ENCODE measurements around the gene MGMT. TPM values are rescaled to one million over a fixed set of nuclear protein-coding genes. Genes with fewer than 3 reads are reported as not detected.

MGMT gene
- total RNA-seq, 1 experiment from 2014 or later: 11.5 TPM

DNA sequence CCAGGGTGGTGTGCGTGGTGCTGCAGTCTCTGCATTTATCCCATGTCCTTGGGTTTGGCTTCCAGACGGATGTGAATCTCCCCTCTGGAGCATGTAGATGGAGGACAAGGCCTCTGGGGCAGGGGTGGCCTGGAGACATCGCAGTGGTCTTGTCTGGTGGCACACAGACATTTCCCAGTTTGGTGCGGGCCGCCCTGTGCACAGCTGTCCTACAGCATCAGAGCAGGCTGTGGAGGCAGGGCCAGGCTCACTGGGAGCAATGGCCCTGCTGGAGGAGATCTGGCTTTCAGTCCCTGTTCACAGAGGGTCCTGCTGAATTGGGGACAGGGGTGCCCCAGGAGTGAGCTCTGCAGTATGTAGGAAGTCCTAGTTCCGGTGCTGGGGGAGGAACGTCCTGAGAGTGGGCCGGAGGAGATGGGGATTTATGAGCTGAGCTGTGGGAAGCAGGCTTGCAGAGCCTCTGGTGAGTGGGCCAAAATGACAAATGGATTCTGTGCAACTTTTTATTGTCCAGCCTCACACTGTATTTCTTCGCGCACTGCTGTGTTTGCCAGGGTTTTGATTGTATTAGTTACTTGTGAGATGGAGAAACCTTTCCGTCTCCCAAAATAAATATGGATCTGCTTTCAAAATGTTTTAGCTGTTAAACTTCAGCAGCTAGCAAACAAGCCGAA, 40.3 kb downstream of the MGMT start:
- BruUV-seq (replicated peaks): no TSS peak

DNA sequence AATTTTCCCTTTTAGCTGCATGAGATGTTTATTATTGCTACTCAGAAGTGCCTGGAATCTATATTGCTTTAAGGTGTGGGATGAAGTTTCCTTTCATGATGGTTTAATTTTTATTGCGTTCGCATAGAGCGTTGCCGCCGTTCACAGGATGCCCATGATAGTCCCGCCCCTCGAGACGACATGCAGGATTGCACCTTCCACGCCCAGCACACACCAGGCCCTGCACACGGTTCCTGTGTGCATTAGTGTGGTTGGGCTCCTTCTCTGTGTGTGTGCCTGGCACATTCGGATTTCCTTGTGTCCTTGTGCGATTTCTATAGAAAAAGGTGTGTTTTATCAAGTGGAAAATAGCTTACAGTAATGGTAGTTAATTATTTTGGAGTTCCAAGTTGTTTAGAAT, 42.1 kb downstream of the MGMT start:
- ChIA-PET CTCF (no interaction called here), RAD21 (ENCODE audit: low non-redundant PET in 1 of 2, low total read pairs in 2 of 2, uncharacterized antibody in 2 of 2, unreplicated experiment in 2 of 2) (no interaction called here), POLR2A (no interaction called here)
- intact Hi-C loops (cut with micrococcal nuclease): no loop called here
- Histone ChIP-seq H3K4me2 (ENCODE audit: low read length) (no peak overlapping the region), H3K27me3 (ENCODE audit: insufficient read depth, low read length) (no peaks in the 10 kb centered on the region), H3K4me1 (ENCODE audit: control insufficient read depth in 1 of 2, insufficient read depth in 2 of 2, low read length in 2 of 2) (no peaks in the 10 kb centered on the region), H3K9me2 (ENCODE audit: insufficient read depth) (no peaks in the 10 kb centered on the region), H3K4me3 (replicated peaks in 1 of 2; ENCODE audit: low read depth in 1 of 2, low read length in 2 of 2) (no peak overlapping the region), H4K20me1 (ENCODE audit: insufficient read depth) (no peaks in the 10 kb centered on the region), H2AFZ (ENCODE audit: low read depth, low read length, poor library complexity, severe bottlenecking) (no peak overlapping the region), H3K79me2 (ENCODE audit: insufficient read depth, low read length) (no peaks in the 10 kb centered on the region), H3K27ac (ENCODE audit: low read depth, low read length) (no peak overlapping the region), H3K36me3 (ENCODE audit: control insufficient read depth in 1 of 2, insufficient read depth in 2 of 2, low read length in 2 of 2) (no peaks in the 10 kb centered on the region), H3K9me3 (ENCODE audit: control insufficient read depth in 1 of 2, insufficient read depth in 1 of 2, low read depth in 1 of 2, low read length in 2 of 2) (peaks cover 20 to 23% of the 10 kb centered on the region in 2 experiments; a peak in 2 of 4 replicates), H3K9ac (ENCODE audit: low read length) (no peak overlapping the region)
- ATAC-seq (no peak), DNase-seq (ENCODE audit: low read depth, low spot score) (no peak)
- no peak for TF ChIP-seq CEBPB (IDR thresholded peaks at IDR 0.05; ENCODE audit: low read depth)
- no peak for TF ChIP-seq CBX3 (IDR thresholded peaks at IDR 0.05; ENCODE audit: low read depth)
- BruUV-seq (replicated peaks): no TSS peak

More for the DNA sequence above, 40.3 kb downstream of the MGMT start:
- ChIA-PET CTCF (no interaction called here), POLR2A (no interaction called here), RAD21 (ENCODE audit: low non-redundant PET in 1 of 2, low total read pairs in 2 of 2, uncharacterized antibody in 2 of 2, unreplicated experiment in 2 of 2) (no interaction called here)
- H3K4me3 ChIP-seq (replicated peaks in 1 of 2; ENCODE audit: low read depth in 1 of 2, low read length in 2 of 2): no peak overlapping the region
- H3K4me2 ChIP-seq (ENCODE audit: low read length): no peak overlapping the region
- H3K36me3 ChIP-seq (ENCODE audit: control insufficient read depth in 1 of 2, insufficient read depth in 2 of 2, low read length in 2 of 2): no peaks in the 10 kb centered on the region
- DNase-seq (ENCODE audit: low read depth, low spot score) (no peak), ATAC-seq (no peak)
- H3K4me1 ChIP-seq (ENCODE audit: control insufficient read depth in 1 of 2, insufficient read depth in 2 of 2, low read length in 2 of 2): no peaks in the 10 kb centered on the region
- no peak for TF ChIP-seq EZH2phosphoT487 (IDR thresholded peaks at IDR 0.05; ENCODE audit: borderline replicate concordance)
- TF ChIP-seq SIN3A (IDR thresholded peaks at IDR 0.05; ENCODE audit: low read depth): no peak
- TF ChIP-seq POLR2A (IDR thresholded peaks at IDR 0.05; ENCODE audit: borderline replicate concordance, extremely low read depth, insufficient read depth, insufficient read length): no peak
- TF ChIP-seq, protein P1, sequence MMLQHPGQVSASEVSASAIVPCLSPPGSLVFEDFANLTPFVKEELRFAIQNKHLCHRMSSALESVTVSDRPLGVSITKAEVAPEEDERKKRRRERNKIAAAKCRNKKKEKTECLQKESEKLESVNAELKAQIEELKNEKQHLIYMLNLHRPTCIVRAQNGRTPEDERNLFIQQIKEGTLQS (IDR thresholded peaks at IDR 0.05): no peak
- no peak for TF ChIP-seq JUND (IDR thresholded peaks at IDR 0.05)
- TF ChIP-seq YY1 (IDR thresholded peaks at IDR 0.05; ENCODE audit: extremely low read depth, insufficient replicate concordance, low read depth, low read length): no peak
- no peak for TF ChIP-seq RAD21 (IDR thresholded peaks at IDR 0.05; ENCODE audit: low read depth)
- TF ChIP-seq ZNF274 (IDR thresholded peaks at IDR 0.05; ENCODE audit: low read depth, low read length): no peak
- no peak for TF ChIP-seq SP1 (IDR thresholded peaks at IDR 0.05; ENCODE audit: low read depth)
- H3K27ac ChIP-seq (ENCODE audit: low read depth, low read length): no peak overlapping the region
- H2AFZ ChIP-seq (ENCODE audit: low read depth, low read length, poor library complexity, severe bottlenecking): no peak overlapping the region
- H3K27me3 ChIP-seq (ENCODE audit: insufficient read depth, low read length): no peaks in the 10 kb centered on the region
- H4K20me1 ChIP-seq (ENCODE audit: insufficient read depth): no peaks in the 10 kb centered on the region
- no peaks in the 10 kb centered on the region for H3K9me2 ChIP-seq (ENCODE audit: insufficient read depth)
- H3K9ac ChIP-seq (ENCODE audit: low read length): no peak overlapping the region
- no peaks in the 10 kb centered on the region for H3K79me2 ChIP-seq (ENCODE audit: insufficient read depth, low read length)
- intact Hi-C loops (cut with micrococcal nuclease): no loop called here
- peaks cover 20 to 23% of the 10 kb centered on the region in 2 experiments; a peak in 2 of 4 replicates for H3K9me3 ChIP-seq (ENCODE audit: control insufficient read depth in 1 of 2, insufficient read depth in 1 of 2, low read depth in 1 of 2, low read length in 2 of 2)
